Esophagus squamous epithelium (tissue), 5 donors: ENCODE data around the gene ATP6V0D1. TPM values are rescaled to one million over a fixed set of nuclear protein-coding genes. Genes with fewer than 3 reads are reported as not detected.

ENCODE experiments used
- DNase-seq: peaks from one replicate; lab custom pipeline; 2025; lab: John Stamatoyannopoulos, UW
- H3K27ac ChIP-seq, 4 donors: fragments of 200-600 bp; sonication (generic); one replicate each; pipeline ENCODE4 v1.5.1; 2016 to 2019; ENCODE audit warnings: mild to moderate bottlenecking in 1 of 4
- H3K27me3 ChIP-seq, 4 donors: fragments of 200-600 bp; sonication (generic); 1 replicate in 3 of 4; 2 replicates in 1 of 4; pipeline versions ENCODE4 v1.5.1 to v1.6.0; 2017 to 2021; ENCODE audit warnings: antibody characterized with exemption in 1 of 4
- H3K36me3 ChIP-seq, 3 donors: fragments of 200-600 bp; sonication (generic); one replicate each; pipeline ENCODE4 v1.5.1; 2016 to 2019
- H3K4me1 ChIP-seq, 3 donors: fragments of 200-600 bp; sonication (generic); one replicate each; pipeline ENCODE4 v1.5.1; 2017 to 2019
- H3K4me3 ChIP-seq, 4 donors: fragments of 200-600 bp; sonication (generic); 1 replicate in 3 of 4; 2 replicates in 1 of 4; pipeline ENCODE4 v1.5.1; 2016 to 2019; ENCODE audit warnings: mild to moderate bottlenecking in 2 of 4, moderate library complexity in 1 of 4
- H3K9me3 ChIP-seq, 3 donors: fragments of 200-600 bp; sonication (generic); one replicate each; pipeline ENCODE4 v1.5.1; 2016 to 2019
- CTCF ChIP-seq, 6 experiments: fragments of 450-650 bp in 4 of 6; fragments of 200-600 bp in 2 of 6; sonication (generic) in 2 of 6; IDR thresholded peaks; one replicate each; pipeline ENCODE4 v1.5.1; 2016 to 2019; ENCODE audit warnings: antibody characterized with exemption in 6 of 6, mild to moderate bottlenecking in 4 of 6, moderate library complexity in 4 of 6
- POLR2A ChIP-seq, 4 donors: fragments of 450-650 bp; IDR thresholded peaks; one replicate each; pipeline ENCODE4 v1.6.1; 2017; ENCODE audit warnings: antibody characterized with exemption in 4 of 4, mild to moderate bottlenecking in 4 of 4, moderate library complexity in 3 of 4
- WGBS, 2 donors: methylation state at CpG; one replicate each; pipeline ENCODE4 v1.1.5; 2018; 5-methylcytosine and 5-hydroxymethylcytosine counted together
- intact Hi-C: fragments of 100-400 bp; cut with DNase I; formaldehyde crosslinking; loops from one replicate; pipeline ENCODE4 v1.15.0; 2022
- total RNA-seq, 4 donors: library from RNA; depleted of rRNA; stranded (reverse); fragments of >200 nt; gene quantifications; one replicate each; pipeline ENCODE4 v1.1.0, GENCODE V29; 2016
- donor health status: DM: yes; HTN: yes; CAD: no.

Gene ATP6V0D1
- total RNA-seq, 4 donors from 2014 or later: 99.4 to 158 (median 131) TPM

- Histone ChIP-seq H3K4me1 (peaks cover 61 to 81% (median 66%) of the 10 kb centered on the region in 3 donors), H3K27ac (peak overlapping the region; percentile 50 to 82 (median 80)), H3K27me3 (peaks cover 0 to 17% (median 0%) of the 10 kb centered on the region in 4 donors), H3K36me3 (no peaks in the 10 kb centered on the region), H3K4me3 (no peak overlapping the region), H3K9me3 (no peaks in the 10 kb centered on the region)
- WGBS, 2 donors: 58 to 88% methylated on average over 3 to 8 of the region's 15 CpGs
- no peak for TF ChIP-seq POLR2A (IDR thresholded peaks at IDR 0.05)
- TF ChIP-seq CTCF (IDR thresholded peaks at IDR 0.05): no peak
- intact Hi-C loops: no loop called here
- DNase-seq: no peak
Observed at GRCh38 chr16:67397036-67397801, 83.7 kb downstream of the ATP6V0D1 start.

GRCh38 chr16:67396159-67397035 is 84.6 kb downstream of the ATP6V0D1 start:
- H3K36me3 ChIP-seq: no peaks in the 10 kb centered on the region
- H3K4me1 ChIP-seq: peaks cover 66 to 89% (median 75%) of the 10 kb centered on the region in 3 donors
- H3K4me3 ChIP-seq: peak overlapping the region in 1 of 4 donors; percentile 37
- H3K27me3 ChIP-seq: peaks cover 0 to 17% (median 0%) of the 10 kb centered on the region in 4 donors
- intact Hi-C loops: no loop called here
- H3K27ac ChIP-seq: peak overlapping the region; percentile 50 to 82 (median 80)
- H3K9me3 ChIP-seq: no peaks in the 10 kb centered on the region
- 21 to 36% methylated on average over 12 to 15 of the region's 31 CpGs for WGBS, 2 donors
- DNase-seq: no peak
- TF ChIP-seq CTCF (IDR thresholded peaks at IDR 0.05): no peak
- no peak for TF ChIP-seq POLR2A (IDR thresholded peaks at IDR 0.05)

- DNase-seq: no peak
- no CpG with 5 or more reads among the region's 13 CpGs for WGBS, 2 donors
- Histone ChIP-seq H3K4me1 (peaks cover 66 to 96% (median 80%) of the 10 kb centered on the region in 3 donors), H3K36me3 (no peaks in the 10 kb centered on the region), H3K27ac (peak overlapping the region; percentile 50 to 82 (median 80)), H3K4me3 (peak overlapping the region in 1 of 4 donors; percentile 37), H3K9me3 (no peaks in the 10 kb centered on the region), H3K27me3 (peaks cover 0 to 17% (median 0%) of the 10 kb centered on the region in 4 donors)
- TF ChIP-seq CTCF (IDR thresholded peaks at IDR 0.05) (no peak), POLR2A (IDR thresholded peaks at IDR 0.05) (no peak)
- intact Hi-C loops: no loop called here
Observed at GRCh38 chr16:67395458-67396158, 85.3 kb downstream of the ATP6V0D1 start.

GRCh38 chr16:67395105-67395457 is 85.9 kb downstream of the ATP6V0D1 start:
- TF ChIP-seq CTCF (IDR thresholded peaks at IDR 0.05) (no peak), POLR2A (IDR thresholded peaks at IDR 0.05) (no peak)
- 38% methylated on average over 1 of the region's 10 CpGs; no CpG with 5 or more reads in 1 of the 2 donors for WGBS, 2 donors
- Histone ChIP-seq H3K4me3 (no peak overlapping the region), H3K27ac (peak overlapping the region in 3 of 4 donors; percentile 50 to 82 (median 81)), H3K9me3 (no peaks in the 10 kb centered on the region), H3K4me1 (peaks cover 66 to 94% (median 80%) of the 10 kb centered on the region in 3 donors), H3K27me3 (peaks cover 0 to 17% (median 0%) of the 10 kb centered on the region in 4 donors), H3K36me3 (no peaks in the 10 kb centered on the region)
- DNase-seq: no peak
- intact Hi-C loops: no loop called here
